Stomach (tissue), 9 donors: Measurements from ENCODE around the gene UCK2. TPM values are rescaled to one million over a fixed set of nuclear protein-coding genes. Genes with fewer than 3 reads are reported as not detected.

Experiments used
- DNase-seq, 2 donors: peaks; one replicate each; pipeline versions ENCODE4 v3.0.0 to v3.0.0-alpha.2; 2013 to 2019
- H3K27ac ChIP-seq, 5 donors: fragments of 200-600 bp in 4 of 5; sonication (generic) in 4 of 5; one replicate each; pipeline ENCODE4 v1.5.1; 2013 to 2019; ENCODE audit warnings: mild to moderate bottlenecking in 1 of 5, moderate library complexity in 1 of 5
- H3K27me3 ChIP-seq, 3 donors: fragments of 200-600 bp; sonication (generic); one replicate each; pipeline ENCODE4 v1.5.1; 2017 to 2019; ENCODE audit warnings: mixed run types in 1 of 3
- H3K36me3 ChIP-seq, 4 donors: fragments of 200-600 bp; sonication (generic); 1 replicate in 3 of 4; 2 replicates in 1 of 4; pipeline ENCODE4 v1.5.1; 2016 to 2019
- H3K4me1 ChIP-seq, 4 donors: fragments of 200-600 bp; sonication (generic); one replicate each; pipeline ENCODE4 v1.5.1; 2016 to 2019
- H3K4me3 ChIP-seq, 4 donors: fragments of 200-600 bp; sonication (generic) in 3 of 4; one replicate each; pipeline ENCODE4 v1.5.1; 2016 to 2019; ENCODE audit warnings: mild to moderate bottlenecking in 1 of 4
- H3K9me3 ChIP-seq, 4 donors: fragments of 200-600 bp; sonication (generic); one replicate each; pipeline ENCODE4 v1.5.1; 2016 to 2019
- CTCF ChIP-seq, 7 experiments: fragments of 450-650 bp in 4 of 7; fragments of 200-600 bp in 3 of 7; sonication (generic) in 3 of 7; IDR thresholded peaks; one replicate each; pipeline ENCODE4 v1.5.1; 2016 to 2019; ENCODE audit warnings: antibody characterized with exemption in 7 of 7, control low read depth in 2 of 7, mild to moderate bottlenecking in 1 of 7
- EP300 ChIP-seq: sonication (generic); formaldehyde crosslinking; IDR thresholded peaks from one replicate; pipeline ENCODE4 v1.6.1; 2017; ENCODE audit warnings: antibody characterized with exemption
- POLR2A ChIP-seq, 4 donors: fragments of 450-650 bp; IDR thresholded peaks; one replicate each; pipeline ENCODE4 v1.6.1; 2016; ENCODE audit warnings: antibody characterized with exemption in 4 of 4, control low read depth in 2 of 4, mild to moderate bottlenecking in 1 of 4, moderate library complexity in 1 of 4
- POLR2AphosphoS5 ChIP-seq, 3 donors: sonication (generic); formaldehyde crosslinking; IDR thresholded peaks; one replicate each; pipeline ENCODE4 v1.6.1; 2016; ENCODE audit warnings: antibody characterized with exemption in 3 of 3
- WGBS, 5 donors: extraction: QIAGEN DNeasy Blood & Tissue Kit in 3 of 5; methylation state at CpG; one replicate each; pipeline versions ENCODE4 v1.1.5 to v1.1.7; 2013 to 2018; 5-methylcytosine and 5-hydroxymethylcytosine counted together
- intact Hi-C: fragments of 100-400 bp; cut with DNase I; formaldehyde crosslinking; loops from one replicate; pipeline ENCODE4 v1.15.1; 2023; ENCODE audit warnings: low total_unique reads
- polyA plus RNA-seq, 3 donors: library from polyadenylated mRNA; stranded (reverse); fragments of 200-250 nt; gene quantifications; one replicate each; pipeline ENCODE4 v1.2.3, GENCODE V29; 2013
- total RNA-seq, 5 donors: library from RNA; depleted of rRNA; stranded (reverse); fragments of >200 nt; gene quantifications; one replicate each; pipeline versions ENCODE4 v1.1.0 to v1.2.3, GENCODE V29; 2014 to 2016
- donor health status: healthy with polysubstance abuse.
- donor health status: Bipolar disorder and iron deficiency.
- donor health status: healthy.

UCK2 gene
- total and polyA plus RNA-seq, 8 donors: 12.3 to 72.8 (median 30.3) TPM

- peak in 1 of 2 donors; percentile 33 for DNase-seq
- no peak for TF ChIP-seq EP300
- TF ChIP-seq POLR2AphosphoS5 (IDR thresholded peaks at IDR 0.05): peak in 1 of 3 donors; percentile 7
Measured at GRCh38 chr1:165854101-165854845, 26.9 kb downstream of the UCK2 start.

GRCh38 chr1:165855010-165855838 is 27.8 kb downstream of the UCK2 start:
- no peaks in the 10 kb centered on the region for H3K9me3 ChIP-seq
- DNase-seq: no peak
- H3K27ac ChIP-seq: peak overlapping the region in 1 of 5 donors; percentile 12
- H3K27me3 ChIP-seq: no peaks in the 10 kb centered on the region
- no peaks in the 10 kb centered on the region for H3K36me3 ChIP-seq
- peaks cover 15 to 73% (median 26%) of the 10 kb centered on the region in 4 donors for H3K4me1 ChIP-seq
- intact Hi-C loops: no loop called here
- TF ChIP-seq POLR2A (IDR thresholded peaks at IDR 0.05): no peak
- no peak for TF ChIP-seq EP300
- TF ChIP-seq CTCF (IDR thresholded peaks at IDR 0.05): no peak
- no peak for TF ChIP-seq POLR2AphosphoS5 (IDR thresholded peaks at IDR 0.05)
- H3K4me3 ChIP-seq: no peak overlapping the region
- WGBS, 5 donors: 75 to 81% (median 80%) methylated on average over 9 of the region's 9 CpGs

More at GRCh38 chr1:165854101-165854845, 26.9 kb downstream of the UCK2 start:
- intact Hi-C loops: no loop called here
- Histone ChIP-seq H3K36me3 (no peaks in the 10 kb centered on the region), H3K27me3 (no peaks in the 10 kb centered on the region), H3K9me3 (no peaks in the 10 kb centered on the region), H3K4me1 (peaks cover 15 to 79% (median 26%) of the 10 kb centered on the region in 4 donors), H3K27ac (peak overlapping the region in 1 of 5 donors; percentile 30), H3K4me3 (no peak overlapping the region)
- whole genome bisulfite sequencing, 5 donors: 55 to 69% (median 64%) methylated on average over 7 of the region's 7 CpGs

- H3K27ac ChIP-seq: no peak overlapping the region
- intact Hi-C loops: no loop called here
- no peak for DNase-seq
- TF ChIP-seq EP300: no peak
- TF ChIP-seq POLR2A (IDR thresholded peaks at IDR 0.05): no peak
- no peak for TF ChIP-seq CTCF (IDR thresholded peaks at IDR 0.05)
- TF ChIP-seq POLR2AphosphoS5 (IDR thresholded peaks at IDR 0.05): no peak
- H3K4me1 ChIP-seq: peaks cover 15 to 70% (median 26%) of the 10 kb centered on the region in 4 donors
- H3K4me3 ChIP-seq: no peak overlapping the region
- no peaks in the 10 kb centered on the region for H3K36me3 ChIP-seq
- 35 to 63% (median 49%) methylated on average over 3 of the region's 3 CpGs for WGBS, 5 donors
- H3K9me3 ChIP-seq: no peaks in the 10 kb centered on the region
- H3K27me3 ChIP-seq: no peaks in the 10 kb centered on the region
Measured at GRCh38 chr1:165856021-165856420, 28.6 kb downstream of the UCK2 start.

- TF ChIP-seq CTCF (IDR thresholded peaks at IDR 0.05) (no peak), POLR2A (IDR thresholded peaks at IDR 0.05) (no peak), EP300 (no peak), POLR2AphosphoS5 (IDR thresholded peaks at IDR 0.05) (no peak)
- Histone ChIP-seq H3K27ac (no peak overlapping the region), H3K4me1 (peaks cover 15 to 64% (median 26%) of the 10 kb centered on the region in 4 donors), H3K4me3 (no peak overlapping the region), H3K27me3 (no peaks in the 10 kb centered on the region), H3K36me3 (no peaks in the 10 kb centered on the region), H3K9me3 (no peaks in the 10 kb centered on the region)
- intact Hi-C loops: no loop called here
- WGBS, 5 donors: 44 to 56% (median 54%) methylated on average over 3 of the region's 3 CpGs
- no peak for DNase-seq
Measured at GRCh38 chr1:165856606-165857005, 29.2 kb downstream of the UCK2 start.
